ENCODE results near the gene RICTOR.

The RICTOR gene

DNA sequence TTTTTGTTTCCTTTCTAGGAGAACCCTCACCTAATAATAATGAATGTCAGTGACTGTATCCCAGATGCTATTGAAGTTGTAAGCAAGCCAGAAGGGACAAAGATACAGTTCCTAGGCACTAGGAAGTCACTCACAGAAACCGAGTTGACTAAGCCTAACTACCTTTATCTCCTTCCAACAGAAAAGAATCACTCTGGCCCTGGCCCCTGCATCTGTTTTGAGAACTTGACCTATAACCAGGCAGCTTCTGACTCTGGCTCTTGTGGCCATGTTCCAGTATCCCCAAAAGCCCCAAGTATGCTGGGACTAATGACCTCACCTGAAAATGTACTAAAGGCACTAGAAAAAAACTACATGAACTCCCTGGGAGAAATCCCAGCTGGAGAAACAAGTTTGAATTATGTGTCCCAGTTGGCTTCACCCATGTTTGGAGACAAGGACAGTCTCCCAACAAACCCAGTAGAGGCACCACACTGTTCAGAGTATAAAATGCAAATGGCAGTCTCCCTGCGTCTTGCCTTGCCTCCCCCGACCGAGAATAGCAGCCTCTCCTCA lies 141.3 kb downstream of the RICTOR start:
- Histone ChIP-seq H3K79me2 (ENCODE audit: insufficient read depth, low read depth) (no peaks in the 10 kb centered on the region), H3K4me2 (no peak overlapping the region), H4K20me1 (ENCODE audit: insufficient read depth) (no peaks in the 10 kb centered on the region), H3K27ac (no peak overlapping the region), H3K9ac (no peak overlapping the region), H3K4me3 (IDR thresholded peaks at IDR 0.05; ENCODE audit: insufficient read depth, low read depth, low read length) (no peak overlapping the region), H2AFZ (ENCODE audit: low read depth) (no peak overlapping the region), H3K27me3 (ENCODE audit: insufficient read depth, low read depth) (no peaks in the 10 kb centered on the region), H3K36me3 (ENCODE audit: insufficient read depth) (no peaks in the 10 kb centered on the region; the same call in 1 of the 2 replicates), H3K4me1 (ENCODE audit: low read depth, poor library complexity, severe bottlenecking) (no peaks in the 10 kb centered on the region)
- TF ChIP-seq, protein P1, sequence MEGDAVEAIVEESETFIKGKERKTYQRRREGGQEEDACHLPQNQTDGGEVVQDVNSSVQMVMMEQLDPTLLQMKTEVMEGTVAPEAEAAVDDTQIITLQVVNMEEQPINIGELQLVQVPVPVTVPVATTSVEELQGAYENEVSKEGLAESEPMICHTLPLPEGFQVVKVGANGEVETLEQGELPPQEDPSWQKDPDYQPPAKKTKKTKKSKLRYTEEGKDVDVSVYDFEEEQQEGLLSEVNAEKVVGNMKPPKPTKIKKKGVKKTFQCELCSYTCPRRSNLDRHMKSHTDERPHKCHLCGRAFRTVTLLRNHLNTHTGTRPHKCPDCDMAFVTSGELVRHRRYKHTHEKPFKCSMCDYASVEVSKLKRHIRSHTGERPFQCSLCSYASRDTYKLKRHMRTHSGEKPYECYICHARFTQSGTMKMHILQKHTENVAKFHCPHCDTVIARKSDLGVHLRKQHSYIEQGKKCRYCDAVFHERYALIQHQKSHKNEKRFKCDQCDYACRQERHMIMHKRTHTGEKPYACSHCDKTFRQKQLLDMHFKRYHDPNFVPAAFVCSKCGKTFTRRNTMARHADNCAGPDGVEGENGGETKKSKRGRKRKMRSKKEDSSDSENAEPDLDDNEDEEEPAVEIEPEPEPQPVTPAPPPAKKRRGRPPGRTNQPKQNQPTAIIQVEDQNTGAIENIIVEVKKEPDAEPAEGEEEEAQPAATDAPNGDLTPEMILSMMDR (conservative IDR thresholded peaks at IDR 0.05; ENCODE audit: low read depth, low read length), result no peak

GRCh38 chr5:38931731-38932130 lies 142.5 kb downstream of the RICTOR start:
- TF ChIP-seq, protein P1 (conservative IDR thresholded peaks at IDR 0.05; ENCODE audit: low read depth, low read length), result no peak
- Histone ChIP-seq H2AFZ (ENCODE audit: low read depth) (no peak overlapping the region), H3K9ac (no peak overlapping the region), H3K4me1 (ENCODE audit: low read depth, poor library complexity, severe bottlenecking) (no peaks in the 10 kb centered on the region), H4K20me1 (ENCODE audit: insufficient read depth) (no peaks in the 10 kb centered on the region), H3K4me3 (IDR thresholded peaks at IDR 0.05; ENCODE audit: insufficient read depth, low read depth, low read length) (no peak overlapping the region), H3K27ac (no peak overlapping the region), H3K27me3 (ENCODE audit: insufficient read depth, low read depth) (no peaks in the 10 kb centered on the region), H3K36me3 (ENCODE audit: insufficient read depth) (no peaks in the 10 kb centered on the region), H3K4me2 (no peak overlapping the region), H3K79me2 (ENCODE audit: insufficient read depth, low read depth) (no peaks in the 10 kb centered on the region)

- Histone ChIP-seq H3K27me3 (ENCODE audit: insufficient read depth, low read depth) (no peaks in the 10 kb centered on the region), H3K4me1 (ENCODE audit: low read depth, poor library complexity, severe bottlenecking) (no peaks in the 10 kb centered on the region), H3K79me2 (ENCODE audit: insufficient read depth, low read depth) (no peaks in the 10 kb centered on the region), H3K4me2 (no peak overlapping the region), H3K36me3 (ENCODE audit: insufficient read depth) (no peaks in the 10 kb centered on the region), H4K20me1 (ENCODE audit: insufficient read depth) (no peaks in the 10 kb centered on the region), H3K27ac (no peak overlapping the region), H2AFZ (ENCODE audit: low read depth) (no peak overlapping the region), H3K9ac (no peak overlapping the region), H3K4me3 (IDR thresholded peaks at IDR 0.05; ENCODE audit: insufficient read depth, low read depth, low read length) (no peak overlapping the region)
- TF ChIP-seq, protein P1 (conservative IDR thresholded peaks at IDR 0.05; ENCODE audit: low read depth, low read length), result no peak
These were observed 144.4 kb downstream of the RICTOR start for GRCh38 chr5:38929838-38930237.

GRCh38 chr5:38927470-38927869 lies 146.7 kb downstream of the RICTOR start:
- no peak overlapping the region for H3K4me2 ChIP-seq
- H4K20me1 ChIP-seq (ENCODE audit: insufficient read depth), result no peaks in the 10 kb centered on the region
- no peaks in the 10 kb centered on the region for H3K4me1 ChIP-seq (ENCODE audit: low read depth, poor library complexity, severe bottlenecking)
- no peaks in the 10 kb centered on the region for H3K79me2 ChIP-seq (ENCODE audit: insufficient read depth, low read depth)
- H3K27me3 ChIP-seq (ENCODE audit: insufficient read depth, low read depth), result no peaks in the 10 kb centered on the region
- H3K27ac ChIP-seq, result no peak overlapping the region
- H3K36me3 ChIP-seq (ENCODE audit: insufficient read depth), result no peaks in the 10 kb centered on the region
- no peak overlapping the region for H2AFZ ChIP-seq (ENCODE audit: low read depth)
- no peak overlapping the region for H3K9ac ChIP-seq
- TF ChIP-seq, protein P1 (conservative IDR thresholded peaks at IDR 0.05; ENCODE audit: low read depth, low read length), result no peak
- H3K4me3 ChIP-seq (IDR thresholded peaks at IDR 0.05; ENCODE audit: insufficient read depth, low read depth, low read length), result no peak overlapping the region
